Parathyroid adenoma (tissue), 2 donors: ENCODE data around the gene NOL4L.

Experiments
- H2AFZ ChIP-seq: fragments of 300-600 bp; sonication (generic); one replicate; pipeline ENCODE4 v1.7.0; 2017; ENCODE audit warnings: antibody characterized with exemption, mild to moderate bottlenecking
- H3K27ac ChIP-seq: fragments of 300-600 bp; sonication (generic); one replicate; pipeline ENCODE4 v1.7.0; 2017
- H3K27me3 ChIP-seq: fragments of 300-600 bp; sonication (generic); one replicate; pipeline ENCODE4 v1.7.0; 2017; ENCODE audit warnings: low read length; ENCODE audit not compliant: control insufficient read depth, insufficient read depth
- H3K36me3 ChIP-seq: fragments of 300-600 bp; sonication (generic); one replicate; pipeline ENCODE4 v1.7.0; 2017; ENCODE audit warnings: low read length; ENCODE audit not compliant: control insufficient read depth, insufficient read depth
- H3K4me1 ChIP-seq: fragments of 300-600 bp; sonication (generic); one replicate; pipeline ENCODE4 v1.7.0; 2017; ENCODE audit warnings: control low read depth
- H3K4me2 ChIP-seq: fragments of 300-600 bp; sonication (generic); one replicate; pipeline ENCODE4 v1.7.0; 2017; ENCODE audit warnings: low read length
- H3K4me3 ChIP-seq: fragments of 300-600 bp; sonication (generic); one replicate; pipeline ENCODE4 v1.7.0; 2017; ENCODE audit warnings: low read depth, low read length
- H3K79me2 ChIP-seq: fragments of 300-600 bp; sonication (generic); one replicate; pipeline ENCODE4 v1.7.0; 2017; ENCODE audit warnings: control low read depth
- H3K9ac ChIP-seq: fragments of 300-600 bp; sonication (generic); one replicate; pipeline ENCODE4 v1.7.0; 2017; ENCODE audit warnings: mild to moderate bottlenecking
- H3K9me3 ChIP-seq: fragments of 300-600 bp; sonication (generic); one replicate; pipeline ENCODE4 v1.7.0; 2017; ENCODE audit warnings: low read length; ENCODE audit not compliant: control insufficient read depth
- TF ChIP-seq, protein P1 (sequence below): fragments of 300-600 bp; sonication (generic); IDR thresholded peaks from one replicate; pipeline ENCODE4 v1.7.0; 2017; ENCODE audit warnings: antibody characterized with exemption, mild to moderate bottlenecking
- donor health status: primary hyperparathyroidism.

Gene NOL4L

DNA sequence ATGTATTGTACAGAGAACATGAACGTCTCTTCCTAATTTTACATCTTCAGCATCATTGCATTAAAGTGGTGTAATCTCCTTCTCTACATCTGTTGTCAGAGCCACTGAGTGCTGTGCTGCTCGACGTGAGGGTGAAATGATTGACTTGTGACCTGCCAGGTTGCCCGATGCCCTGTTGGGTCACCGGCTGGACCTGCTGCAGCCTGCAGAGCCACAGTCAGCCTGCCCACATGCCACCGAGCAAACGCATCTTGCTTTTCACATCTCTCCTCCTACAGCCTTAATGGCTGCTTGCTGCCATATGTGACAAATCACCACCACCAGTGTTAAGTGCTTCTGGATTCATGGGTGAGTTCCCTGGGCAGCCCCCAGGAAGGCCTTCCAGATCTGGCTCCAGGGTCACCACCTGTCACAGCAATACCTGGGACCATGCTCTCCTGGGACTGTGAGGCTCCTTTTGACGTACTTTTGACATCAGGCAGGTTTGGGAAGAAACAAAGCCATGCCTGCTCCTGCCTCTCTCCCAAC, 146.7 kb downstream of the NOL4L start:
- Histone ChIP-seq H3K9me3 (no peaks in the 10 kb centered on the region), H2AFZ (no peak overlapping the region), H3K9ac (no peak overlapping the region), H3K4me3 (no peak overlapping the region), H3K36me3 (no peaks in the 10 kb centered on the region), H3K79me2 (no peaks in the 10 kb centered on the region), H3K27me3 (no peaks in the 10 kb centered on the region), H3K4me1 (no peaks in the 10 kb centered on the region), H3K27ac (no peak overlapping the region), H3K4me2 (no peak overlapping the region)
- TF ChIP-seq, protein P1, sequence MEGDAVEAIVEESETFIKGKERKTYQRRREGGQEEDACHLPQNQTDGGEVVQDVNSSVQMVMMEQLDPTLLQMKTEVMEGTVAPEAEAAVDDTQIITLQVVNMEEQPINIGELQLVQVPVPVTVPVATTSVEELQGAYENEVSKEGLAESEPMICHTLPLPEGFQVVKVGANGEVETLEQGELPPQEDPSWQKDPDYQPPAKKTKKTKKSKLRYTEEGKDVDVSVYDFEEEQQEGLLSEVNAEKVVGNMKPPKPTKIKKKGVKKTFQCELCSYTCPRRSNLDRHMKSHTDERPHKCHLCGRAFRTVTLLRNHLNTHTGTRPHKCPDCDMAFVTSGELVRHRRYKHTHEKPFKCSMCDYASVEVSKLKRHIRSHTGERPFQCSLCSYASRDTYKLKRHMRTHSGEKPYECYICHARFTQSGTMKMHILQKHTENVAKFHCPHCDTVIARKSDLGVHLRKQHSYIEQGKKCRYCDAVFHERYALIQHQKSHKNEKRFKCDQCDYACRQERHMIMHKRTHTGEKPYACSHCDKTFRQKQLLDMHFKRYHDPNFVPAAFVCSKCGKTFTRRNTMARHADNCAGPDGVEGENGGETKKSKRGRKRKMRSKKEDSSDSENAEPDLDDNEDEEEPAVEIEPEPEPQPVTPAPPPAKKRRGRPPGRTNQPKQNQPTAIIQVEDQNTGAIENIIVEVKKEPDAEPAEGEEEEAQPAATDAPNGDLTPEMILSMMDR, result no peak

DNA sequence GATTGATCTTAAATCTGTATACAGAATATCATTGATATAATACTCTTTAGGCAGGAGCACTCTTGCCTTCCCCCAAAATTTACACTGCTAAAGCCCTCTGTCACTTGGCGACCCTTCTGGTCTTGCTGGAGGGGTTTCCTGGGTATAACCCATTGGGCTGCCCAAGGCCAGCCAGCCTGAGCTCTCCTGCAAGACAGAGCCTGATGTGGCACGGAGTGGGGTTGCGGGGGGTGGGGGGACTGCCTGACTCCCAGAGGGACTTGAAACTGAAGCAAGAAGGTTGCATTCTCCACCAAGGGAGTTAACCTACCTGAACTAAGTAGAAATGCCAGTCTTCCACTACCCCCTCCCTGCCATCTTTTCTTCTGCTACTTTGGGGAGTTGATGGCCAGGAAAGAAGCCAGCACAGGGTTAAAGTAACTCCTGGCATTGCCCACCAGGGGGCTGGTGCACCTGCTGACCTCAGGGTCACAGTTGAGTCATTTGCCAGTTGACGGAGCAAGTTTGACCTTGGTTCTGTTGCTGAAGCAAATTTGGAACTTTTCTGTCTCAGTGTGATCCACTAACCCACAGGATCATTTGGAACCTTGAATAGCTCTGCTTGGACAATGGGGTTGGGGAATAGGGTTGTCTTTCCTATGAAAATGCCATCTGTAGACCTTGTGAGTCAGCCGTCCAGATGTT, 147.6 kb downstream of the NOL4L start:
- TF ChIP-seq, protein P1, result peak; percentile 12
- Histone ChIP-seq H3K27ac (no peak overlapping the region), H3K27me3 (no peaks in the 10 kb centered on the region), H3K4me2 (no peak overlapping the region), H2AFZ (no peak overlapping the region), H3K4me1 (no peaks in the 10 kb centered on the region), H3K4me3 (no peak overlapping the region), H3K9ac (no peak overlapping the region), H3K36me3 (no peaks in the 10 kb centered on the region), H3K9me3 (no peaks in the 10 kb centered on the region), H3K79me2 (no peaks in the 10 kb centered on the region)

DNA sequence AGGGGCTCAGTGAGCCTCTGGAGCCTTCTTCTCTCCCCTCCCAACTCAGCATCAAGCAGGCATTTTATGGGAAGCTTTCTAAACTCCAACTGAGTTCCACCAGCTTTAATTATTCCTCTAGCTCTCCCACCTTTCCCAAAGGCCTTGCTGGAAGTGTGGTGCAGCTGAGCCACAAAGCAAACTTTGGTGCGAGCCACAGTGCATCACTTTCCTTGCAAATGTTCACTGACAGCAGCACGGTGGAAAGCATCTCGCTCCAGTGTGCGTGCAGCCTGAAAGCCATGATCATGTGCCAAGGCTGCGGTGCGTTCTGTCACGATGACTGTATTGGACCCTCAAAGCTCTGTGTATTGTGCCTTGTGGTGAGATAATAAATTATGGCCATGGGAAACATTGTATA, 148.2 kb downstream of the NOL4L start:
- no peak overlapping the region for H3K27ac ChIP-seq
- no peak overlapping the region for H3K9ac ChIP-seq
- no peaks in the 10 kb centered on the region for H3K36me3 ChIP-seq
- TF ChIP-seq, protein P1, result no peak
- H2AFZ ChIP-seq, result no peak overlapping the region
- no peaks in the 10 kb centered on the region for H3K79me2 ChIP-seq
- H3K27me3 ChIP-seq, result no peaks in the 10 kb centered on the region
- no peaks in the 10 kb centered on the region for H3K9me3 ChIP-seq
- no peak overlapping the region for H3K4me2 ChIP-seq
- no peak overlapping the region for H3K4me3 ChIP-seq
- no peaks in the 10 kb centered on the region for H3K4me1 ChIP-seq

DNA sequence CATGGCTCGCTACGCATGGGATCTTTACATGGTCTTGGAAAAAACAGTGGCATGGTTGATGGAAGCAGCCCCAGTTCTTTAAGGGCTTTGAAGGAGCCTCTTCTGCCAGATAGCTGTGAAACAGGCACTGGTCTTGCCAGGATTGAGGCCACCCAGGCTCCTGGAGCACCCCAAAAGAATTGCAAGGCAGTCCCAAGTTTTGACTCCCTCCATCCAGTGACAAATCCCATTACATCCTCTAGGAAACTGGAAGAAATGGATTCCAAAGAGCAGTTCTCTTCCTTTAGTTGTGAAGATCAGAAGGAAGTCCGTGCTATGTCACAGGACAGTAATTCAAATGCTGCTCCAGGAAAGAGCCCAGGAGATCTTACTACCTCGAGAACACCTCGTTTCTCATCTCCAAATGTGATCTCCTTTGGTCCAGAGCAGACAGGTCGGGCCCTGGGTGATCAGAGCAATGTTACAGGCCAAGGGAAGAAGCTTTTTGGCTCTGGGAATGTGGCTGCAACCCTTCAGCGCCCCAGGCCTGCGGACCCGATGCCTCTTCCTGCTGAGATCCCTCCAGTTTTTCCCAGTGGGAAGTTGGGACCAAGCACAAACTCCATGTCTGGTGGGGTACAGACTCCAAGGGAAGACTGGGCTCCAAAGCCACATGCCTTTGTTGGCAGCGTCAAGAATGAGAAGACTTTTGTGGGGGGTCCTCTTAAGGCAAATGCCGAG, 148.8 kb downstream of the NOL4L start:
- no peak overlapping the region for H2AFZ ChIP-seq

More for the DNA sequence above, 148.8 kb downstream of the NOL4L start:
- no peaks in the 10 kb centered on the region for H3K36me3 ChIP-seq
- H3K4me2 ChIP-seq, result no peak overlapping the region
- H3K27ac ChIP-seq, result no peak overlapping the region
- H3K4me1 ChIP-seq, result no peaks in the 10 kb centered on the region
- H3K4me3 ChIP-seq, result no peak overlapping the region
- TF ChIP-seq, protein P1, result no peak
- H3K79me2 ChIP-seq, result no peaks in the 10 kb centered on the region
- H3K9ac ChIP-seq, result no peak overlapping the region
- H3K9me3 ChIP-seq, result no peaks in the 10 kb centered on the region
- no peaks in the 10 kb centered on the region for H3K27me3 ChIP-seq
